Kidney (tissue), 14 donors: ENCODE data around the gene TMOD1. TPM values are rescaled to one million over a fixed set of nuclear protein-coding genes. Genes with fewer than 3 reads are reported as not detected.
"Not testable (repeated sequence)": the region's sequence is repeated elsewhere in the genome, so short reads cannot be mapped to it uniquely, and the experiment has no call there.

ENCODE experiments used
- DNase-seq, 5 donors: peaks; one replicate each; pipeline ENCODE4 v3.0.0-alpha.2; 2013 to 2020
- FAIRE-seq: peaks from 2 replicates; lab custom pipeline; 2012; peaks lifted over from hg19 to GRCh38; lab: Jason Lieb, UNC
- H3K27ac ChIP-seq, 2 donors: one replicate each; pipeline ENCODE4 v1.7.0; 2013; ENCODE audit warnings: low read depth in 2 of 2, low read length in 2 of 2, inconsistent platforms in 1 of 2
- H3K27me3 ChIP-seq: one replicate; pipeline ENCODE4 v1.7.1; 2013; ENCODE audit warnings: low read length, inconsistent platforms; ENCODE audit not compliant: control insufficient read depth, insufficient read depth
- H3K36me3 ChIP-seq, 3 donors: one replicate each; pipeline versions ENCODE4 v1.7.0 to v1.7.1; 2013; ENCODE audit warnings: low read length in 3 of 3, control low read depth in 1 of 3, inconsistent platforms in 1 of 3; ENCODE audit not compliant: insufficient read depth in 3 of 3, control insufficient read depth in 2 of 3
- H3K4me1 ChIP-seq, 3 donors: one replicate each; pipeline versions ENCODE4 v1.7.0 to v1.7.1; 2013; ENCODE audit warnings: low read length in 3 of 3, inconsistent platforms in 1 of 3, low read depth in 1 of 3; ENCODE audit not compliant: control insufficient read depth in 2 of 3, insufficient read depth in 2 of 3
- H3K4me3 ChIP-seq, 3 donors: one replicate each; pipeline versions ENCODE4 v1.7.0 to v1.8.1; 2013; ENCODE audit warnings: low read length in 3 of 3, control low read depth in 1 of 3, inconsistent platforms in 1 of 3
- H3K9ac ChIP-seq, 3 donors: one replicate each; pipeline versions ENCODE4 v1.7.0 to v1.7.1; 2013; ENCODE audit warnings: low read length in 3 of 3, control low read depth in 1 of 3, inconsistent platforms in 1 of 3
- H3K9me3 ChIP-seq, 3 donors: one replicate each; pipeline versions ENCODE4 v1.7.0 to v1.7.1; 2013; ENCODE audit warnings: low read length in 3 of 3, control low read depth in 1 of 3, inconsistent platforms in 1 of 3; ENCODE audit not compliant: control insufficient read depth in 2 of 3, insufficient read depth in 1 of 3
- intact Hi-C: fragments of 100-400 bp; cut with DNase I; formaldehyde crosslinking; loops from one replicate; pipeline ENCODE4 v1.11.1; 2022
- polyA plus RNA-seq: library from polyadenylated mRNA; stranded (reverse); fragments of 350-450 nt; fragmentation: Illumina TruSeq; extraction: RNeasy Lipid Tissue Mini Kit (QIAGEN cat#74804); gene quantifications from one replicate; pipeline ENCODE4 v1.2.3, GENCODE V29; 2014; ENCODE audit warnings: low read depth, low replicate concordance; ENCODE audit not compliant: insufficient read depth
- total RNA-seq: library from RNA; stranded (reverse); fragmentation: NEBNext Ultra II Directional; extraction: Animal tissue kit (Norgen Biotek cat#: 25700); gene quantifications from one replicate; pipeline ENCODE4 v1.2.1, GENCODE V29; 2021
- TF ChIP-seq, protein P1 (sequence below): IDR thresholded peaks from 3 replicates; pipeline ENCODE4 v1.5.1; 2012; ENCODE audit warnings: mild to moderate bottlenecking, moderate library complexity, borderline replicate concordance; ENCODE audit not compliant: insufficient read depth; ENCODE audit errors: extremely low read depth
- donor health status: control.
- donor health status: control.
- donor health status: control.
- donor health status: control.
- donor health status: control.
- donor health status: DM: yes; HTN: yes; CAD: no.
- donor health status: Normal renal cell carcinoma (clear cell type).

The TMOD1 gene
- total and polyA plus RNA-seq, 2 donors from 2014 or later: 8.1 to 14.9 TPM

DNA sequence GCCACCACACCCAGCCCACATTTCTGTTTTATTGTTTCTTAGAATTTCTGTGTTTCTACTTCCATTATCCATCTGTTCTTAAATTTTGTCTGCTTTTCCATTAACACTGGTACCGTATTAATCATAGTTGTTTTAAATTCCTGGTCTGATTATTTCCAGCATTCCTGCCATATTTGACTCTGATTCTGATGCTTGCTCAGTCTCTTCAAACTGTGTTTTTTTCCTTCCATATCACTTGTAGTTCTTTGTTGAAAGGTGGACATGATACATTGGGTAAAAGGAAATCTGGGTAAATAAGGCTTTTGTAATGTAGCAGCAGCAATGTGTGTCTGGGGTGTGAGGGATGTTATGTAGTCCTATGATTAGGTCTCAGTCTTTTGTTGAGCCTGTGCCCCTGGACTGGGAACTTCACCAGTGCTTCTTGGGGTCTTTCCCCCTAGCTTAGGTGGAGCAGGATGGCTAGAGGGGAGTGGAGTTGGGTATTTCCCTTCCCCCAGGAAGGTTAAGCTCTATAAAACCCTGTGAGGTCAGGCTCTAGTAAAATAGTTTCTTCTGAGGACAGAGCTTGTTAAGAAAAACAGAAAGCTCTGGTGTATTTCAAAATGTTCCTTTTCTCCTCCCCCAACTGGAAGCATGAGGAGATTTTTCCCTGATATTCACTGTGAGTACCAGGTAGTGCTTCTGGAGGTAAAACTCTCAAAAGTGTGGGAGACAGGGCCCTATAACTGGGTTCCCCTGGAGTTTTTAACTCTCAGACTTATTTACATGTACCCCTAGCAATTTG lies 10.1 kb upstream of the TMOD1 start:
- intact Hi-C loops: no loop called here
- DNase-seq (no peak), FAIRE-seq (no peak)
- TF ChIP-seq, protein P1, sequence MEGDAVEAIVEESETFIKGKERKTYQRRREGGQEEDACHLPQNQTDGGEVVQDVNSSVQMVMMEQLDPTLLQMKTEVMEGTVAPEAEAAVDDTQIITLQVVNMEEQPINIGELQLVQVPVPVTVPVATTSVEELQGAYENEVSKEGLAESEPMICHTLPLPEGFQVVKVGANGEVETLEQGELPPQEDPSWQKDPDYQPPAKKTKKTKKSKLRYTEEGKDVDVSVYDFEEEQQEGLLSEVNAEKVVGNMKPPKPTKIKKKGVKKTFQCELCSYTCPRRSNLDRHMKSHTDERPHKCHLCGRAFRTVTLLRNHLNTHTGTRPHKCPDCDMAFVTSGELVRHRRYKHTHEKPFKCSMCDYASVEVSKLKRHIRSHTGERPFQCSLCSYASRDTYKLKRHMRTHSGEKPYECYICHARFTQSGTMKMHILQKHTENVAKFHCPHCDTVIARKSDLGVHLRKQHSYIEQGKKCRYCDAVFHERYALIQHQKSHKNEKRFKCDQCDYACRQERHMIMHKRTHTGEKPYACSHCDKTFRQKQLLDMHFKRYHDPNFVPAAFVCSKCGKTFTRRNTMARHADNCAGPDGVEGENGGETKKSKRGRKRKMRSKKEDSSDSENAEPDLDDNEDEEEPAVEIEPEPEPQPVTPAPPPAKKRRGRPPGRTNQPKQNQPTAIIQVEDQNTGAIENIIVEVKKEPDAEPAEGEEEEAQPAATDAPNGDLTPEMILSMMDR: no peak
- H3K4me1 ChIP-seq: no peaks in the 10 kb centered on the region
- H3K36me3 ChIP-seq: peaks cover 0 to 4% (median 2%) of the 10 kb centered on the region in 3 donors
- H3K4me3 ChIP-seq: no peak overlapping the region
- no peak overlapping the region for H3K27ac ChIP-seq
- H3K9ac ChIP-seq: no peak overlapping the region
- H3K27me3 ChIP-seq: no peaks in the 10 kb centered on the region
- peaks cover 0 to 3% (median 0%) of the 10 kb centered on the region in 3 donors for H3K9me3 ChIP-seq

DNA sequence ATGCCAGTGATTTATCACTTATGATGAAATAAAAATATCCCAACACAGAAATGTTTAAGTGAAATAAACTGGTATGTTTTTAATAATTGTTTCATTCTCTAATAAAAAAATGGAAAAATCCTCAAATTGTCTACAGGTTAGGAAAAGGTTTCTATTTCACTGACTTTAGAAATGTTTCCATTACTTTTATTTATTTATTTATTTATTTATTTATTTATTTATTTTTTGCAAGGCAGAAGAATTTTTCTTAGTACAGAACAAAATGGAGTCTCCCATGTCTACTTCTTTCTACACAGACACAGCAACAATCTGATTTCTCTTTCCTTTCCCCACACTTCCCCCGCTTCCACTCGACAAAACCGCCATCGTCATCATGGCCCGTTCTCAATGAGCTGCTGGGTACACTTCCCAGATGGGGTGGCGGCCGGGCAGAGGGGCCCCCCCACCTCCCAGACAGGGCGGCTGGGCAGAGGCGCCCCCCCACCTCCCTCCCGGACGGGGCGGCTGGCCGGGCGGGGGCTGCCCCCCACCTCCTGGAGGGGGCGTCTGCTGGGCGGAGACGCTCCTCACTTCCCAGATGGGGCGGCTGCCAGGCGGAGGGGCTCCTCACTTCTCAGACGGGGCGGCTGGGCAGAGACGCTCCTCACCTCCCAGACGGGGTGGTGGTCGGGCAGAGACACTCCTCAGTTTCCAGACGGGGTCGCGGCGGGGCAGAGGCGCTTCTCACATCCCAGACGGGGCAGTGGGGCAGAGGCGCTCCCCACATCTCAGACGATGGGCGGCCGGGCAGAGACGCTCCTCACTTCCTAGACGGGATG lies 3.7 kb upstream of the TMOD1 start:
- H3K4me1 ChIP-seq, DNase-seq, H3K9me3 ChIP-seq, H3K27ac ChIP-seq, intact Hi-C loops, H3K9ac ChIP-seq, FAIRE-seq, H3K4me3 ChIP-seq, H3K36me3 ChIP-seq: not testable (repeated sequence)
- H3K27me3 ChIP-seq: peaks cover 24% of the 10 kb centered on the region

DNA sequence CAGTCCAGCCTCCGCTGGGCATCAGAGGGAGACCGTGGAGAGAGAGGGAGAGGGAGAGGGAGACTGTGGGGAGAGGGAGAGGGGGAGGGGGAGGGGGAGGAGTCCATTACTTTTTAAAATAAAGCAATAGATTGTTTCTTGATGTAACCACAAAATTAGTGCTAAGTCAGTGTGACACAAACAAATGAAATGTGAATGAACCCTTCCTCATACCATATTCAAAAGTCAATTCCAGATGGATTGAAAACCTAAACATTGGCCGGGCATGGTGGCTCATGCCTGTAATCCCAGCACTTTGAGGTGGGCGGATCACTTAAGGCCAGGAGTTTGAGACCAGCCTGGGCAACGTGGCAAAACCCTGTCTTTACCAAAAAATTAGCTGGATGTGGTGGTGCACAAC lies 2.6 kb upstream of the TMOD1 start:
- H3K4me1 ChIP-seq, H3K4me3 ChIP-seq, H3K9ac ChIP-seq, FAIRE-seq, H3K36me3 ChIP-seq, H3K27ac ChIP-seq, intact Hi-C loops, DNase-seq, H3K9me3 ChIP-seq: not testable (repeated sequence)
- peaks cover 34% of the 10 kb centered on the region for H3K27me3 ChIP-seq

DNA sequence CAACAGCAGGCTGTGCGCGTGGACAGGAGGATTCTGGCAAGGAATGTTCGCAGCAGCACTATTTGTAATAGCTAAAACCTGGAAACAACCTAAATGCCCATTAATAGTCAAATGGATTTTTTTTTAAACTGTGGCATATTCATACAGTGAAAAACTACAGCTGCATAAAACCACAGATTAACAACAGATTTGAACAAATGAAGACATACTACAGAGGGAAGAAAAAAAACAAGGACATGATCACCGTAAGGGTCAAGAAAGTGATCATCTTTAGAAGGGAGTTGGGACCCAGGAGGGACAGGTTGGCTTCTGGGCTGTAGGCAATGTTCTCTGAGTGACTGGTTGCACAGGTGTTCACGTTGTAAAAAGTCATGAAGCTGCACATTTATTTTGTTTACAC lies 1.2 kb upstream of the TMOD1 start:
- intact Hi-C loops: no loop called here
- H3K9ac ChIP-seq: no peak overlapping the region
- peaks cover 43% of the 10 kb centered on the region for H3K27me3 ChIP-seq
- H3K9me3 ChIP-seq: no peaks in the 10 kb centered on the region
- peaks cover 0 to 3% (median 0%) of the 10 kb centered on the region in 3 donors for H3K36me3 ChIP-seq
- FAIRE-seq: no peak
- DNase-seq: no peak
- H3K4me3 ChIP-seq: no peak overlapping the region
- TF ChIP-seq, protein P1: no peak
- H3K4me1 ChIP-seq: peaks cover 0 to 4% (median 3%) of the 10 kb centered on the region in 3 donors
- no peak overlapping the region for H3K27ac ChIP-seq
